Neural progenitor cell (in vitro differentiated cells): ENCODE data around the gene PHKA2. TPM values are rescaled to one million over a fixed set of nuclear protein-coding genes. Genes with fewer than 3 reads are reported as not detected.

Experiments used
- DNase-seq: peaks from one replicate; pipeline ENCODE4 v3.0.0-alpha.2; 2016; ENCODE audit warnings: low spot score
- H2AFZ ChIP-seq: fragments of 200-600 bp; sonication (generic); replicated peaks from 2 replicates; pipeline ENCODE4 v1.6.1; 2016; ENCODE audit warnings: antibody characterized with exemption
- H3F3A ChIP-seq: fragments of 200-600 bp; sonication (generic); 2 replicates; pipeline ENCODE4 v1.6.1; 2016; ENCODE audit warnings: antibody characterized with exemption, low read depth
- H3K27ac ChIP-seq: fragments of 200-600 bp; sonication (generic); 2 replicates; pipeline ENCODE4 v1.5.1; 2016; ENCODE audit warnings: mild to moderate bottlenecking
- H3K27me3 ChIP-seq: fragments of 200-600 bp; sonication (generic); 2 replicates; pipeline ENCODE4 v1.6.1; 2016; ENCODE audit warnings: mild to moderate bottlenecking, moderate library complexity
- H3K36me3 ChIP-seq: fragments of 200-600 bp; sonication (generic); 2 replicates; pipeline ENCODE4 v1.5.1; 2016
- H3K4me1 ChIP-seq: fragments of 200-600 bp; sonication (generic); 2 replicates; pipeline ENCODE4 v1.6.1; 2016; ENCODE audit warnings: mixed run types
- H3K4me2 ChIP-seq: fragments of 200-600 bp; sonication (generic); 2 replicates; pipeline ENCODE4 v1.6.1; 2016
- H3K4me3 ChIP-seq: fragments of 200-600 bp; sonication (generic); 2 replicates; pipeline ENCODE4 v1.5.1; 2016
- H3K79me2 ChIP-seq: fragments of 200-600 bp; sonication (generic); 2 replicates; pipeline ENCODE4 v1.6.1; 2016; ENCODE audit warnings: low read depth
- H3K9ac ChIP-seq: fragments of 200-600 bp; sonication (generic); 2 replicates; pipeline ENCODE4 v1.6.1; 2016
- H3K9me3 ChIP-seq: fragments of 200-600 bp; sonication (generic); 2 replicates; pipeline ENCODE4 v1.5.1; 2016; ENCODE audit warnings: low read depth
- H4K20me1 ChIP-seq: fragments of 200-600 bp; sonication (generic); 2 replicates; pipeline ENCODE4 v1.6.1; 2016; ENCODE audit warnings: low read depth
- H3K27ac Mint-ChIP-seq: 3 replicates; pipeline ENCODE4 v1.8.0; 2021; ENCODE audit warnings: mixed read lengths
- H3K27me3 Mint-ChIP-seq: 2 replicates; pipeline ENCODE4 v1.8.0; 2022; ENCODE audit warnings: low read depth, mild to moderate bottlenecking, inconsistent platforms, moderate library complexity, mixed read lengths; ENCODE audit not compliant: insufficient read depth
- H3K36me3 Mint-ChIP-seq: 3 replicates; pipeline ENCODE4 v1.8.0; 2021; ENCODE audit warnings: mixed read lengths
- H3K4me1 Mint-ChIP-seq: 3 replicates; pipeline ENCODE4 v1.8.0; 2021; ENCODE audit warnings: mixed read lengths
- H3K4me3 Mint-ChIP-seq: 3 replicates; pipeline ENCODE4 v1.8.0; 2021; ENCODE audit warnings: mild to moderate bottlenecking, moderate library complexity, mixed read lengths
- H3K9me3 Mint-ChIP-seq: 3 replicates; pipeline ENCODE4 v1.8.0; 2020; ENCODE audit warnings: mixed read lengths
- EZH2 ChIP-seq: fragments of 200-600 bp; sonication (generic); IDR thresholded peaks from 2 replicates; pipeline ENCODE4 v1.6.1; 2017; ENCODE audit warnings: antibody characterized with exemption, mild to moderate bottlenecking, moderate library complexity
- EZH2phosphoT487 ChIP-seq: fragments of 200-600 bp; sonication (generic); IDR thresholded peaks from 2 replicates; pipeline ENCODE4 v1.6.1; 2017; ENCODE audit warnings: antibody characterized with exemption
- total RNA-seq: library from RNA; depleted of rRNA; stranded (reverse); fragments of >200 nt; gene quantifications from 2 replicates; pipeline ENCODE4 v1.2.3, GENCODE V29; 2015; ENCODE audit warnings: low replicate concordance
- TF ChIP-seq, protein P1 (sequence below): fragments of 200-600 bp; sonication (generic); IDR thresholded peaks from 2 replicates; pipeline ENCODE4 v1.5.1; 2017; ENCODE audit warnings: antibody characterized with exemption, mild to moderate bottlenecking

PHKA2 gene
- total RNA-seq, 1 donor from 2014 or later: 18.2 TPM

DNA sequence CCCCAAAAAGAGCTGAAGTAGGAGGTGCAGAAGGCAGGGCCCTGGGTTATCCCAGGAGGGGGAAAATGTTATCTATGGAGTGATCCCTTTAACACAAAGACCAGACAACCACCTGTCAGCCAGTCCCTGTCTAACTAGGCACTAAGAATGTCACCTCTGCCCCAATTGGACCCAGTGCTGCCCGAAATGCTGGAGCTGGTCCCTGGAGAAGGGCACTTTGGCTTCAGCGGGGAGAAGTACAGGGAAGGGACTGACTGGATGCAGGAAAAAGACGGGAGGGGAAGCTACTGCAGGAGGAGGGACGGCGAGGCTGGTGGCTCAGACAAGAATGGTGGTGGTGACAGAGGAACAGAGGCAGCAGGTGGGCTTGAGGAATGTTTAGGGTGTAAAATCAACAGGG, 17.3 kb downstream of the PHKA2 start:
- Histone ChIP-seq H4K20me1 (no peaks in the 10 kb centered on the region), H2AFZ (no peak overlapping the region), H3K27me3 (no peaks in the 10 kb centered on the region), H3K4me1 (peaks cover 5% of the 10 kb centered on the region), H3K9me3 (no peaks in the 10 kb centered on the region), H3K9ac (no peak overlapping the region), H3K27ac (no peak overlapping the region), H3K79me2 (no peaks in the 10 kb centered on the region), H3K4me3 (no peak overlapping the region), H3F3A (no peaks in the 10 kb centered on the region), H3K36me3 (no peaks in the 10 kb centered on the region), H3K4me2 (no peak overlapping the region)
- H3K36me3 Mint-ChIP-seq: no peaks in the 10 kb centered on the region
- H3K4me1 Mint-ChIP-seq: peaks cover 6% of the 10 kb centered on the region
- no peak overlapping the region for H3K27ac Mint-ChIP-seq
- TF ChIP-seq EZH2 (no peak), EZH2phosphoT487 (no peak)
- TF ChIP-seq, protein P1, sequence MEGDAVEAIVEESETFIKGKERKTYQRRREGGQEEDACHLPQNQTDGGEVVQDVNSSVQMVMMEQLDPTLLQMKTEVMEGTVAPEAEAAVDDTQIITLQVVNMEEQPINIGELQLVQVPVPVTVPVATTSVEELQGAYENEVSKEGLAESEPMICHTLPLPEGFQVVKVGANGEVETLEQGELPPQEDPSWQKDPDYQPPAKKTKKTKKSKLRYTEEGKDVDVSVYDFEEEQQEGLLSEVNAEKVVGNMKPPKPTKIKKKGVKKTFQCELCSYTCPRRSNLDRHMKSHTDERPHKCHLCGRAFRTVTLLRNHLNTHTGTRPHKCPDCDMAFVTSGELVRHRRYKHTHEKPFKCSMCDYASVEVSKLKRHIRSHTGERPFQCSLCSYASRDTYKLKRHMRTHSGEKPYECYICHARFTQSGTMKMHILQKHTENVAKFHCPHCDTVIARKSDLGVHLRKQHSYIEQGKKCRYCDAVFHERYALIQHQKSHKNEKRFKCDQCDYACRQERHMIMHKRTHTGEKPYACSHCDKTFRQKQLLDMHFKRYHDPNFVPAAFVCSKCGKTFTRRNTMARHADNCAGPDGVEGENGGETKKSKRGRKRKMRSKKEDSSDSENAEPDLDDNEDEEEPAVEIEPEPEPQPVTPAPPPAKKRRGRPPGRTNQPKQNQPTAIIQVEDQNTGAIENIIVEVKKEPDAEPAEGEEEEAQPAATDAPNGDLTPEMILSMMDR: no peak
- peaks cover 3% of the 10 kb centered on the region for H3K9me3 Mint-ChIP-seq
- no peak overlapping the region for H3K4me3 Mint-ChIP-seq
- peaks cover 4% of the 10 kb centered on the region for H3K27me3 Mint-ChIP-seq
- DNase-seq: no peak

DNA sequence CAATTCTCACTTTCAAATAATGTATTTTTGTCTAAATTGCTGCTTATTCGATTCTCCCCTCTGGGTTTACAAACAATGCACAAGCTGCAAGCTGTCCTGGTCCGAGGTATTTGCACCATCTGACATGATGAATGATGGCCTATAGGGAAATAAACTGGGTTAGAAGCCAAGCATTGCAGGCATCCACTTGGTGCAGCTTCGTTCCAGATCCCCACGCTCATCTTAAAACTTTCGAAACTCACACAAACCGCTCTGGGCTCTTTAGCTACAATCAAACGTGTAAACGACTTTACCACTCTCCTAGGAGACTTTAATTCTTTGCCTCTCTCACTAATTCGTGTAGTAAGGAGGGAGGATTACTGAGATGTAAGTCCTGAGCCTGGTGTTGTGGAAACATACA, 19.0 kb downstream of the PHKA2 start:
- no peak for TF ChIP-seq EZH2
- TF ChIP-seq, protein P1: no peak
- TF ChIP-seq EZH2phosphoT487: no peak

DNA sequence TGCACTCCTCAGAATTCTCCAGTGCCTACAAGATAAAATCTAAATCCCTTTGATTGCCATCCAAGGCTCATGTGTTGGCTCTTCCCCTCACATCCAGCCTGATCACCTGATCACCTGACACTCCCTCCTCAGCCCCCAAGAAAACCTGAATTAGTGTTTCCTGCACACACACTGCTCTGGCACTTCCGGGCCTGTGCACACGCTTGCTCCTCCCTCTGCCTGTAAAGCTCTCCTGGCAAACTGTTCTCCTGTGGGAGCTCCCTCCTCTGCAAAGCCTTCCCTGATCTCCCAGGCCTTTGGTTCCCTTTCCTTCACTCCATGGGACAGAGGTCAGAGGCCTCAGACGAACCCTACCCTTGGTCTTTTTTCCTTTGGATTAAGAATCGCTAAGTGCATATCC, 19.9 kb downstream of the PHKA2 start:
- no peak overlapping the region for H3K9ac ChIP-seq
- Mint-ChIP-seq H3K27ac (no peak overlapping the region), H3K4me1 (peaks cover 6% of the 10 kb centered on the region), H3K36me3 (no peaks in the 10 kb centered on the region), H3K4me3 (no peak overlapping the region), H3K9me3 (peaks cover 5% of the 10 kb centered on the region), H3K27me3 (peaks cover 2% of the 10 kb centered on the region)
- H4K20me1 ChIP-seq: no peaks in the 10 kb centered on the region
- H3F3A ChIP-seq: no peaks in the 10 kb centered on the region
- no peaks in the 10 kb centered on the region for H3K27me3 ChIP-seq
- H2AFZ ChIP-seq: no peak overlapping the region
- DNase-seq: no peak
- H3K9me3 ChIP-seq: no peaks in the 10 kb centered on the region
- peaks cover 5% of the 10 kb centered on the region for H3K4me1 ChIP-seq
- H3K36me3 ChIP-seq: no peaks in the 10 kb centered on the region
- TF ChIP-seq, protein P1: no peak
- no peak for TF ChIP-seq EZH2phosphoT487
- no peak for TF ChIP-seq EZH2
- H3K4me3 ChIP-seq: no peak overlapping the region
- H3K4me2 ChIP-seq: no peak overlapping the region
- no peak overlapping the region for H3K27ac ChIP-seq
- no peaks in the 10 kb centered on the region for H3K79me2 ChIP-seq

More for the DNA sequence above, 19.0 kb downstream of the PHKA2 start:
- Histone ChIP-seq H4K20me1 (no peaks in the 10 kb centered on the region), H3K36me3 (no peaks in the 10 kb centered on the region), H3K4me1 (peaks cover 5% of the 10 kb centered on the region), H3K4me3 (no peak overlapping the region), H3F3A (no peaks in the 10 kb centered on the region), H3K27ac (no peak overlapping the region), H3K9ac (no peak overlapping the region), H3K9me3 (no peaks in the 10 kb centered on the region), H3K79me2 (no peaks in the 10 kb centered on the region), H2AFZ (no peak overlapping the region), H3K4me2 (no peak overlapping the region), H3K27me3 (no peaks in the 10 kb centered on the region)
- Mint-ChIP-seq H3K4me3 (no peak overlapping the region), H3K4me1 (peaks cover 6% of the 10 kb centered on the region), H3K36me3 (no peaks in the 10 kb centered on the region), H3K27ac (no peak overlapping the region), H3K27me3 (peaks cover 3% of the 10 kb centered on the region), H3K9me3 (peaks cover 5% of the 10 kb centered on the region)
- DNase-seq: no peak
